Aorta (tissue), 5 donors: Measurements from ENCODE around the gene MACROD2. TPM values are rescaled to one million over a fixed set of nuclear protein-coding genes. Genes with fewer than 3 reads are reported as not detected.

Source experiments
- ATAC-seq: fragments of 200-7000 bp; cut with Tn5 transposase; one replicate; pipeline ENCODE4 v1.9.1; 2022; ENCODE audit warnings: moderate library complexity; ENCODE audit not compliant: low FRiP score
- DNase-seq, 2 donors: peaks; one replicate each; pipeline ENCODE4 v3.0.0-alpha.2; 2020
- H3K27ac ChIP-seq, 2 donors: one replicate each; pipeline ENCODE4 v1.5.1; 2013; ENCODE audit warnings: low read length in 2 of 2, mild to moderate bottlenecking in 2 of 2, moderate library complexity in 2 of 2, control low read depth in 1 of 2, inconsistent platforms in 1 of 2, low read depth in 1 of 2
- H3K27me3 ChIP-seq, 2 donors: one replicate each; pipeline ENCODE4 v1.6.1; 2013; ENCODE audit warnings: control low read depth in 1 of 2, low read length in 1 of 2, mild to moderate bottlenecking in 1 of 2, moderate library complexity in 1 of 2; ENCODE audit not compliant: insufficient read depth in 2 of 2, control insufficient read depth in 1 of 2
- H3K36me3 ChIP-seq, 2 donors: one replicate each; pipeline ENCODE4 v1.6.1; 2013; ENCODE audit warnings: control low read depth in 1 of 2, low read length in 1 of 2, mild to moderate bottlenecking in 1 of 2; ENCODE audit not compliant: insufficient read depth in 2 of 2, control insufficient read depth in 1 of 2
- H3K4me1 ChIP-seq, 2 donors: one replicate each; pipeline ENCODE4 v1.6.1; 2013; ENCODE audit warnings: low read length in 2 of 2, control low read depth in 1 of 2, mild to moderate bottlenecking in 1 of 2, moderate library complexity in 1 of 2; ENCODE audit not compliant: insufficient read depth in 2 of 2, control insufficient read depth in 1 of 2
- H3K4me3 ChIP-seq, 2 donors: one replicate each; pipeline ENCODE4 v1.5.1; 2013; ENCODE audit warnings: low read length in 2 of 2, control low read depth in 1 of 2, mild to moderate bottlenecking in 1 of 2
- H3K9me3 ChIP-seq: one replicate; pipeline ENCODE4 v1.6.1; 2013; ENCODE audit warnings: mild to moderate bottlenecking, low read length; ENCODE audit not compliant: control insufficient read depth
- WGBS, 2 donors: extraction: QIAGEN DNeasy Blood & Tissue Kit; methylation state at CpG; one replicate each; pipeline ENCODE4 v1.1.7; 2013; 5-methylcytosine and 5-hydroxymethylcytosine counted together
- intact Hi-C, 2 donors: fragments of 100-400 bp; cut with DNase I; formaldehyde crosslinking; loops; one replicate each; pipeline versions ENCODE4 v1.14.2 to v1.15.0; 2022
- polyA plus RNA-seq, 2 donors: library from polyadenylated mRNA; stranded (reverse); fragments of 200-250 nt; gene quantifications; one replicate each; pipeline ENCODE4 v1.2.3, GENCODE V29; 2013
- total RNA-seq, 2 donors: library from RNA; stranded (reverse); fragmentation: NEBNext Ultra II Directional; extraction: Animal tissue kit (Norgen Biotek cat#: 25700); gene quantifications; one replicate each; pipeline ENCODE4 v1.2.1, GENCODE V29; 2021
- donor health status: healthy with polysubstance abuse.
- donor health status: Bipolar disorder and iron deficiency.
- donor health status: DM: no; HTN: no; CAD: no.
- donor health status: DM: no; HTN: no; CAD: no.
- donor health status: DM: yes; HTN: yes; CAD: no.

The MACROD2 gene
- total and polyA plus RNA-seq, 4 donors: 0.90 to 11.2 (median 4.8) TPM

GRCh38 chr20:15205719-15206118 is 1210.4 kb downstream of the MACROD2 start:
- no peaks in the 10 kb centered on the region for H3K36me3 ChIP-seq
- no peaks in the 10 kb centered on the region for H3K9me3 ChIP-seq
- no peak overlapping the region for H3K4me3 ChIP-seq
- no peaks in the 10 kb centered on the region for H3K4me1 ChIP-seq
- intact Hi-C loops: no loop called here
- no peaks in the 10 kb centered on the region for H3K27me3 ChIP-seq
- no peak for ATAC-seq
- no peak for DNase-seq
- H3K27ac ChIP-seq: no peak overlapping the region

- ATAC-seq (no peak), DNase-seq (no peak)
- 99 to 100% methylated on average over 1 of the region's 1 CpG for WGBS, 2 donors
- Histone ChIP-seq H3K27ac (no peak overlapping the region), H3K9me3 (peaks cover 4% of the 10 kb centered on the region), H3K4me3 (no peak overlapping the region), H3K27me3 (no peaks in the 10 kb centered on the region), H3K4me1 (no peaks in the 10 kb centered on the region), H3K36me3 (no peaks in the 10 kb centered on the region)
- intact Hi-C loops: no loop called here
Observed at GRCh38 chr20:15209537-15209936, 1214.2 kb downstream of the MACROD2 start.

- 45 to 47% methylated on average over 1 of the region's 1 CpG for WGBS, 2 donors
- no peak for ATAC-seq
- no peaks in the 10 kb centered on the region for H3K27me3 ChIP-seq
- intact Hi-C loops: no loop called here
- no peak overlapping the region for H3K27ac ChIP-seq
- no peak overlapping the region for H3K4me3 ChIP-seq
- no peak for DNase-seq
- H3K36me3 ChIP-seq: no peaks in the 10 kb centered on the region
- H3K9me3 ChIP-seq: peaks cover 4% of the 10 kb centered on the region
- H3K4me1 ChIP-seq: no peaks in the 10 kb centered on the region
Observed at GRCh38 chr20:15214051-15214450, 1218.7 kb downstream of the MACROD2 start.

- ATAC-seq (no peak), DNase-seq (no peak)
- Histone ChIP-seq H3K9me3 (no peaks in the 10 kb centered on the region), H3K27me3 (no peaks in the 10 kb centered on the region), H3K27ac (no peak overlapping the region), H3K36me3 (no peaks in the 10 kb centered on the region), H3K4me1 (no peaks in the 10 kb centered on the region), H3K4me3 (no peak overlapping the region)
- intact Hi-C loops: no loop called here
- 69 to 70% methylated on average over 6 of the region's 6 CpGs for WGBS, 2 donors
Observed at GRCh38 chr20:15220009-15220656, 1224.8 kb downstream of the MACROD2 start.

- Histone ChIP-seq H3K9me3 (no peaks in the 10 kb centered on the region), H3K4me3 (no peak overlapping the region), H3K4me1 (no peaks in the 10 kb centered on the region), H3K27me3 (no peaks in the 10 kb centered on the region), H3K27ac (no peak overlapping the region), H3K36me3 (no peaks in the 10 kb centered on the region)
- intact Hi-C loops: no loop called here
- DNase-seq (no peak), ATAC-seq (no peak)
- WGBS, 2 donors: 85 to 90% methylated on average over 6 of the region's 6 CpGs
Observed at GRCh38 chr20:15220778-15221565, 1225.7 kb downstream of the MACROD2 start.

- DNase-seq (no peak), ATAC-seq (no peak)
- Histone ChIP-seq H3K36me3 (no peaks in the 10 kb centered on the region), H3K27me3 (no peaks in the 10 kb centered on the region), H3K27ac (no peak overlapping the region), H3K4me1 (no peaks in the 10 kb centered on the region), H3K9me3 (no peaks in the 10 kb centered on the region), H3K4me3 (no peak overlapping the region)
- 91 to 93% methylated on average over 5 of the region's 5 CpGs for WGBS, 2 donors
- intact Hi-C loops: no loop called here
Observed at GRCh38 chr20:15222502-15223330, 1227.4 kb downstream of the MACROD2 start.

GRCh38 chr20:15224199-15224598 is 1228.9 kb downstream of the MACROD2 start:
- 76 to 85% methylated on average over 2 of the region's 2 CpGs for WGBS, 2 donors
- no peaks in the 10 kb centered on the region for H3K36me3 ChIP-seq
- no peak overlapping the region for H3K4me3 ChIP-seq
- DNase-seq (no peak), ATAC-seq (no peak)
- H3K9me3 ChIP-seq: no peaks in the 10 kb centered on the region
- H3K27ac ChIP-seq: no peak overlapping the region
- no peaks in the 10 kb centered on the region for H3K27me3 ChIP-seq
- H3K4me1 ChIP-seq: no peaks in the 10 kb centered on the region
- intact Hi-C loops: no loop called here

GRCh38 chr20:15227102-15227501 is 1231.8 kb downstream of the MACROD2 start:
- H3K9me3 ChIP-seq: no peaks in the 10 kb centered on the region

More at GRCh38 chr20:15227102-15227501, 1231.8 kb downstream of the MACROD2 start:
- intact Hi-C loops: no loop called here
- no peaks in the 10 kb centered on the region for H3K36me3 ChIP-seq
- DNase-seq (no peak), ATAC-seq (no peak)
- no peak overlapping the region for H3K27ac ChIP-seq
- no peak overlapping the region for H3K4me3 ChIP-seq
- H3K4me1 ChIP-seq: no peaks in the 10 kb centered on the region
- H3K27me3 ChIP-seq: no peaks in the 10 kb centered on the region
- WGBS, 2 donors: 80 to 85% methylated on average over 3 of the region's 3 CpGs
